ENCODE measurements around the gene INTS11.

The INTS11 gene

GRCh38 chr1:1319646-1319941 is 4.9 kb downstream of the INTS11 start:
- TF ChIP-seq ZNF449 (tag by site-specific recombination; IDR thresholded peaks at IDR 0.05) (no peak), ZNF530 (tag by site-specific recombination; IDR thresholded peaks at IDR 0.05; ENCODE audit: low read depth) (no peak), HOXA7 (CRISPR knock-in tag; IDR thresholded peaks at IDR 0.05; ENCODE audit: borderline replicate concordance) (no peak), ZNF473 (tag by site-specific recombination; IDR thresholded peaks at IDR 0.05) (no peak), ZSCAN18 (tag by site-specific recombination; IDR thresholded peaks at IDR 0.05) (no peak), ZNF184 (tag by site-specific recombination; IDR thresholded peaks at IDR 0.05) (no peak), ZNF792 (tag by site-specific recombination; IDR thresholded peaks at IDR 0.05) (no peak), ZBTB8A (tag by site-specific recombination; IDR thresholded peaks at IDR 0.05) (no peak), ZNF302 (tag by site-specific recombination; IDR thresholded peaks at IDR 0.05; ENCODE audit: low read depth) (no peak), PRDM2 (tag by site-specific recombination; IDR thresholded peaks at IDR 0.05; ENCODE audit: borderline replicate concordance) (no peak), KLF10 (tag by site-specific recombination; IDR thresholded peaks at IDR 0.05) (no peak), ZNF433 (tag by site-specific recombination; IDR thresholded peaks at IDR 0.05; ENCODE audit: low read depth) (no peak)
- POLR2A ChIA-PET = no interaction called here
- Histone ChIP-seq H3K27ac (ENCODE audit: extremely low read depth, low read depth, low read length) (no peak overlapping the region), H3K4me3 (ENCODE audit: low read depth, low read length) (no peak overlapping the region), H3K4me1 (ENCODE audit: control insufficient read depth, insufficient read depth, low read length) (peaks cover 20% of the 10 kb centered on the region), H3K36me3 (ENCODE audit: control insufficient read depth in 2 of 2, insufficient read depth in 1 of 2, low read length in 2 of 2) (peaks cover 20 to 66% of the 10 kb centered on the region in 2 experiments), H3K9me3 (ENCODE audit: control insufficient read depth, insufficient read depth, low read depth, low read length) (no peaks in the 10 kb centered on the region)
- CTCF ChIA-PET = no interaction called here

- Histone ChIP-seq H3K9me3 (ENCODE audit: control insufficient read depth, insufficient read depth, low read depth, low read length) (no peaks in the 10 kb centered on the region), H3K4me1 (ENCODE audit: control insufficient read depth, insufficient read depth, low read length) (peaks cover 20% of the 10 kb centered on the region), H3K27ac (ENCODE audit: extremely low read depth, low read depth, low read length) (peak overlapping the region; percentile 58), H3K36me3 (ENCODE audit: control insufficient read depth in 2 of 2, insufficient read depth in 1 of 2, low read length in 2 of 2) (peaks cover 20 to 72% of the 10 kb centered on the region in 2 experiments), H3K4me3 (ENCODE audit: low read depth, low read length) (no peak overlapping the region)
- CTCF ChIA-PET = no interaction called here
- POLR2A ChIA-PET = interaction anchor here (0.7 to 1.7 kb wide), 6 partner anchors 9 to 319 kb away, joined by 3 to 7 read pairs (median 4); partner anchors contain the start of gene HES4
- TF ChIP-seq MEIS1 (CRISPR knock-in tag; IDR thresholded peaks at IDR 0.05; ENCODE audit: borderline replicate concordance) (no peak), ZBTB26 (tag by site-specific recombination; optimal IDR thresholded peaks at IDR 0.05) (peak; percentile 5), PATZ1 (tag by site-specific recombination; IDR thresholded peaks at IDR 0.05) (peak; percentile 57), HIC1 (tag by site-specific recombination; IDR thresholded peaks at IDR 0.05) (peak; percentile 50; the same call in 1 of the 2 replicates), INSM2 (tag by site-specific recombination; IDR thresholded peaks at IDR 0.05) (no peak)
Measured at GRCh38 chr1:1318777-1319645, 5.4 kb downstream of the INTS11 start.

Data from HEK293 (cell line).